HepG2 (cell line): ENCODE data around the gene RFC1. TPM values are rescaled to one million over a fixed set of nuclear protein-coding genes. Genes with fewer than 3 reads are reported as not detected.

Source experiments
- BATF2 ChIP-seq: sonication (generic); formaldehyde crosslinking; IDR thresholded peaks from 2 replicates; pipeline ENCODE4 v1.8.0; 2022; ENCODE audit warnings: mild to moderate bottlenecking, missing genetic modification reagents, moderate library complexity
- CBX1 ChIP-seq: IDR thresholded peaks from one replicate; pipeline ENCODE4 v1.6.1; 2016; ENCODE audit warnings: antibody characterized with exemption, low read depth
- E2F2 ChIP-seq: sonication (generic); formaldehyde crosslinking; IDR thresholded peaks from 2 replicates; pipeline ENCODE4 v1.4.0; 2020; ENCODE audit warnings: missing genetic modification reagents, borderline replicate concordance
- E2F5 ChIP-seq: sonication (generic); formaldehyde crosslinking; conservative IDR thresholded peaks from 2 replicates; pipeline ENCODE4 v1.4.0; 2020; ENCODE audit warnings: missing genetic modification reagents
- ELF3 ChIP-seq: IDR thresholded peaks from 2 replicates; pipeline ENCODE4 v1.6.1; 2016; ENCODE audit warnings: missing genetic modification reagents, missing compliant biosample characterization
- KLF12 ChIP-seq: sonication (generic); formaldehyde crosslinking; IDR thresholded peaks from 2 replicates; pipeline ENCODE4 v1.4.0; 2020; ENCODE audit warnings: missing genetic modification reagents, borderline replicate concordance
- MAFF ChIP-seq: IDR thresholded peaks from 2 replicates; pipeline ENCODE4 v1.6.1; 2011; ENCODE audit warnings: low read depth, low read length, improper control_type of control experiment
- SALL2 ChIP-seq: sonication (generic); formaldehyde crosslinking; IDR thresholded peaks from 2 replicates; pipeline ENCODE4 v1.8.1; 2023; ENCODE audit warnings: mild to moderate bottlenecking, missing genetic modification reagents, inconsistent platforms
- SMYD3 ChIP-seq: sonication (generic); formaldehyde crosslinking; IDR thresholded peaks from 2 replicates; pipeline ENCODE4 v1.8.1; 2023; ENCODE audit warnings: mild to moderate bottlenecking, missing genetic modification reagents
- SRSF4 ChIP-seq: fragments of 200-400 bp; formaldehyde crosslinking; IDR thresholded peaks from one replicate; pipeline ENCODE4 v1.6.1; 2018; ENCODE audit warnings: mild to moderate bottlenecking, low read depth, low read length, moderate library complexity; ENCODE audit not compliant: poor library complexity, severe bottlenecking
- TBX2 ChIP-seq: sonication (generic); formaldehyde crosslinking; IDR thresholded peaks from 2 replicates; pipeline ENCODE4 v1.5.0; 2020; ENCODE audit warnings: missing genetic modification reagents, mild to moderate bottlenecking, borderline replicate concordance
- ZNF205 ChIP-seq: IDR thresholded peaks from 2 replicates; pipeline ENCODE4 v1.6.1; 2018; ENCODE audit warnings: missing biosample characterization, missing genetic modification reagents
- ZNF234 ChIP-seq: sonication (generic); formaldehyde crosslinking; conservative IDR thresholded peaks from 2 replicates; pipeline ENCODE4 v1.5.1; 2020; ENCODE audit warnings: mild to moderate bottlenecking, missing genetic modification reagents
- ZNF501 ChIP-seq: sonication (generic); formaldehyde crosslinking; IDR thresholded peaks from 2 replicates; pipeline ENCODE4 v1.5.1; 2020; ENCODE audit warnings: mild to moderate bottlenecking, moderate library complexity, missing genetic modification reagents
- ZNF562 ChIP-seq: sonication (generic); formaldehyde crosslinking; IDR thresholded peaks from 2 replicates; pipeline ENCODE4 v1.8.0; 2022; ENCODE audit warnings: missing genetic modification reagents, borderline replicate concordance
- ZNF563 ChIP-seq: sonication (generic); formaldehyde crosslinking; IDR thresholded peaks from 2 replicates; pipeline ENCODE4 v1.8.0; 2022; ENCODE audit warnings: mild to moderate bottlenecking, moderate library complexity, missing genetic modification reagents
- ZNF670 ChIP-seq: sonication (generic); formaldehyde crosslinking; IDR thresholded peaks from 2 replicates; pipeline ENCODE4 v1.8.0; 2022; ENCODE audit warnings: mild to moderate bottlenecking, missing genetic modification reagents, borderline replicate concordance
- ZNF747 ChIP-seq: sonication (generic); formaldehyde crosslinking; IDR thresholded peaks from 2 replicates; pipeline ENCODE4 v1.8.1; 2023; ENCODE audit warnings: missing genetic modification reagents, mild to moderate bottlenecking, borderline replicate concordance
- ZNF839 ChIP-seq: sonication (generic); formaldehyde crosslinking; IDR thresholded peaks from 2 replicates; pipeline ENCODE4 v1.4.0; 2020; ENCODE audit warnings: missing genetic modification reagents, mild to moderate bottlenecking, borderline replicate concordance
- polyA plus RNA-seq, 8 experiments: library from polyadenylated mRNA; depleted of rRNA in 3 of 8; stranded (reverse) in 7 of 8; unstranded in 1 of 8; fragments of >200 nt; fragmentation: Illumina TruSeq in 4 of 8; extraction: Trizol in 4 of 8; gene quantifications; 2 replicates each; pipeline versions ENCODE4 v1.2.1 to v1.2.3, GENCODE V29; 2011 to 2016; ENCODE audit warnings: low read depth in 4 of 8, missing spikeins in 1 of 8, mixed read lengths in 1 of 8; ENCODE audit not compliant: insufficient read depth in 1 of 8
- total RNA-seq, 5 experiments: library from RNA; depleted of rRNA; stranded (reverse); fragments of >200 nt; fragmentation: Illumina TruSeq; extraction: Trizol; gene quantifications; 2 replicates each; pipeline ENCODE4 v1.2.3, GENCODE V29; 2016; ENCODE audit warnings: low read depth in 1 of 5
- TF ChIP-seq, protein P1 (sequence below): sonication (generic); formaldehyde crosslinking; IDR thresholded peaks from one replicate; pipeline ENCODE4 v1.5.1; 2020; ENCODE audit warnings: mild to moderate bottlenecking, missing genetic modification reagents; ENCODE audit errors: not compliant biosample characterization

RFC1 gene
- total and polyA plus RNA-seq, 2 of the 13 experiments (the other 11 are each of a cell fraction or from before 2014, with no cell fraction given): 15.9 to 78.8 TPM

- TF ChIP-seq E2F5: no peak
- TF ChIP-seq MAFF: no peak
- TF ChIP-seq ZNF501 (CRISPR knock-in tag): no peak
- TF ChIP-seq ZNF205: no peak
- no peak for TF ChIP-seq BATF2
- TF ChIP-seq KLF12 (CRISPR knock-in tag): no peak
- TF ChIP-seq TBX2 (CRISPR knock-in tag): no peak
- TF ChIP-seq SALL2 (CRISPR knock-in tag): no peak
- no peak for TF ChIP-seq CBX1
- no peak for TF ChIP-seq ZNF234 (CRISPR knock-in tag)
- TF ChIP-seq ZNF839 (CRISPR knock-in tag): no peak
- TF ChIP-seq, protein P1, sequence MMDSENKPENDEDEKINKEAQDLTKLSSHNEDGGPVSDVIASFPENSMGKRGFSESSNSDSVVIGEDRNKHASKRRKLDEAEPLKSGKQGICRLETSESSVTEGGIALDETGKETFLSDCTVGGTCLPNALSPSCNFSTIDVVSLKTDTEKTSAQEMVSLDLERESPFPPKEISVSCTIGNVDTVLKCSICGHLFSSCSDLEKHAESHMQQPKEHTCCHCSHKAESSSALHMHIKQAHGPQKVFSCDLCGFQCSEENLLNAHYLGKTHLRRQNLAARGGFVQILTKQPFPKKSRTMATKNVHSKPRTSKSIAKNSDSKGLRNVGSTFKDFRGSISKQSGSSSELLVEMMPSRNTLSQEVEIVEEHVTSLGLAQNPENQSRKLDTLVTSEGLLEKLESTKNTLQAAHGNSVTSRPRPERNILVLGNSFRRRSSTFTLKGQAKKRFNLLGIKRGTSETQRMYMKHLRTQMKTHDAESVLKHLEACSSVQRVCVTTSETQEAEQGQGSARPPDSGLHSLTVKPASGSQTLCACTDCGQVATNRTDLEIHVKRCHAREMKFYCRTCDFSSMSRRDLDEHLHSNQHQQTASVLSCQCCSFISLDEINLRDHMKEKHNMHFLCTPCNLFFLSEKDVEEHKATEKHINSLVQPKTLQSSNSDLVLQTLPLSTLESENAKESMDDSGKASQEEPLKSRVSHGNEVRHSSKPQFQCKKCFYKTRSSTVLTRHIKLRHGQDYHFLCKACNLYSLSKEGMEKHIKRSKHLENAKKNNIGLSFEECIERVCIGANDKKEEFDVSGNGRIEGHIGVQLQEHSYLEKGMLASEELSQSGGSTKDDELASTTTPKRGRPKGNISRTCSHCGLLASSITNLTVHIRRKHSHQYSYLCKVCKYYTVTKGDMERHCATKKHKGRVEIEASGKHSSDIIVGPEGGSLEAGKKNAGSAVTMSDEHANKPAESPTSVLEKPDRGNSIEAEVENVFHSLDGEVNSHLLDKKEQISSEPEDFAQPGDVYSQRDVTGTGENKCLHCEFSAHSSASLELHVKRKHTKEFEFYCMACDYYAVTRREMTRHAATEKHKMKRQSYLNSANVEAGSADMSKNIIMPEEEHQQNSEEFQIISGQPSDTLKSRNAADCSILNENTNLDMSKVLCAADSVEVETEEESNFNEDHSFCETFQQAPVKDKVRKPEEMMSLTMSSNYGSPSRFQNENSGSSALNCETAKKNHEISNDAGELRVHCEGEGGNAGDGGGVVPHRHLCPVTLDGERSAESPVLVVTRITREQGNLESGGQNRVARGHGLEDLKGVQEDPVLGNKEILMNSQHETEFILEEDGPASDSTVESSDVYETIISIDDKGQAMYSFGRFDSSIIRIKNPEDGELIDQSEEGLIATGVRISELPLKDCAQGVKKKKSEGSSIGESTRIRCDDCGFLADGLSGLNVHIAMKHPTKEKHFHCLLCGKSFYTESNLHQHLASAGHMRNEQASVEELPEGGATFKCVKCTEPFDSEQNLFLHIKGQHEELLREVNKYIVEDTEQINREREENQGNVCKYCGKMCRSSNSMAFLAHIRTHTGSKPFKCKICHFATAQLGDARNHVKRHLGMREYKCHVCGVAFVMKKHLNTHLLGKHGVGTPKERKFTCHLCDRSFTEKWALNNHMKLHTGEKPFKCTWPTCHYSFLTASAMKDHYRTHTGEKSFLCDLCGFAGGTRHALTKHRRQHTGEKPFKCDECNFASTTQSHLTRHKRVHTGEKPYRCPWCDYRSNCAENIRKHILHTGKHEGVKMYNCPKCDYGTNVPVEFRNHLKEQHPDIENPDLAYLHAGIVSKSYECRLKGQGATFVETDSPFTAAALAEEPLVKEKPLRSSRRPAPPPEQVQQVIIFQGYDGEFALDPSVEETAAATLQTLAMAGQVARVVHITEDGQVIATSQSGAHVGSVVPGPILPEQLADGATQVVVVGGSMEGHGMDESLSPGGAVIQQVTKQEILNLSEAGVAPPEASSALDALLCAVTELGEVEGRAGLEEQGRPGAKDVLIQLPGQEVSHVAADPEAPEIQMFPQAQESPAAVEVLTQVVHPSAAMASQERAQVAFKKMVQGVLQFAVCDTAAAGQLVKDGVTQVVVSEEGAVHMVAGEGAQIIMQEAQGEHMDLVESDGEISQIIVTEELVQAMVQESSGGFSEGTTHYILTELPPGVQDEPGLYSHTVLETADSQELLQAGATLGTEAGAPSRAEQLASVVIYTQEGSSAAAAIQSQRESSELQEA (CRISPR knock-in tag): no peak
- no peak for TF ChIP-seq ZNF562 (CRISPR knock-in tag)
- no peak for TF ChIP-seq E2F2 (CRISPR knock-in tag)
- TF ChIP-seq SMYD3 (CRISPR knock-in tag): no peak
- TF ChIP-seq ZNF747 (CRISPR knock-in tag): no peak
- TF ChIP-seq SRSF4: no peak
- TF ChIP-seq ZNF563 (CRISPR knock-in tag): no peak
- TF ChIP-seq ZNF670 (CRISPR knock-in tag): no peak
- TF ChIP-seq ELF3 (CRISPR knock-in tag): no peak
Observed at GRCh38 chr4:39415678-39416283, 49.6 kb upstream of the RFC1 start (continued).
